GM12801 (cell line): ENCODE data around the gene RNU4-1.

ENCODE experiments used
- CTCF ChIP-seq: IDR thresholded peaks from one replicate; pipeline ENCODE4 v1.5.1; 2011; ENCODE audit warnings: control low read depth; ENCODE audit not compliant: insufficient read length; ENCODE audit errors: extremely low read depth

Gene RNU4-1

GRCh38 chr12:120264086-120264903 is 28.7 kb downstream of the RNU4-1 start:
- TF ChIP-seq CTCF: no peak

DNA sequence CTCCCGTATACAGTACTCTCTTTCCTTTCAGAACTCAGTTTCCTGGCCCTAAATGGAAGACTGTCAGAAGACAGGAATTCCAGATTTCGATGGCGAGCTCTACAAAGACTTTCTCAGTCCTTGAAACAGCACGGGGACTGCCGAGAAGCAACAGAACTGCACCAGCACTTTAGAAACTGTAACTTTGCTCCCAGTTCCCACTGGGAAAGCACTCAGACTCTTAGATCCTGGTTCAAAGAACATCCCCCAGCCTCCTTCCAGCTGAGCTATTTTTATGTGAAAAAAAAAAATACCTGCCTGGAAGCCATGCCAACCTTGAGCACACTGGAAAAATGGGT is 29.3 kb downstream of the RNU4-1 start:
- no peak for TF ChIP-seq CTCF

DNA sequence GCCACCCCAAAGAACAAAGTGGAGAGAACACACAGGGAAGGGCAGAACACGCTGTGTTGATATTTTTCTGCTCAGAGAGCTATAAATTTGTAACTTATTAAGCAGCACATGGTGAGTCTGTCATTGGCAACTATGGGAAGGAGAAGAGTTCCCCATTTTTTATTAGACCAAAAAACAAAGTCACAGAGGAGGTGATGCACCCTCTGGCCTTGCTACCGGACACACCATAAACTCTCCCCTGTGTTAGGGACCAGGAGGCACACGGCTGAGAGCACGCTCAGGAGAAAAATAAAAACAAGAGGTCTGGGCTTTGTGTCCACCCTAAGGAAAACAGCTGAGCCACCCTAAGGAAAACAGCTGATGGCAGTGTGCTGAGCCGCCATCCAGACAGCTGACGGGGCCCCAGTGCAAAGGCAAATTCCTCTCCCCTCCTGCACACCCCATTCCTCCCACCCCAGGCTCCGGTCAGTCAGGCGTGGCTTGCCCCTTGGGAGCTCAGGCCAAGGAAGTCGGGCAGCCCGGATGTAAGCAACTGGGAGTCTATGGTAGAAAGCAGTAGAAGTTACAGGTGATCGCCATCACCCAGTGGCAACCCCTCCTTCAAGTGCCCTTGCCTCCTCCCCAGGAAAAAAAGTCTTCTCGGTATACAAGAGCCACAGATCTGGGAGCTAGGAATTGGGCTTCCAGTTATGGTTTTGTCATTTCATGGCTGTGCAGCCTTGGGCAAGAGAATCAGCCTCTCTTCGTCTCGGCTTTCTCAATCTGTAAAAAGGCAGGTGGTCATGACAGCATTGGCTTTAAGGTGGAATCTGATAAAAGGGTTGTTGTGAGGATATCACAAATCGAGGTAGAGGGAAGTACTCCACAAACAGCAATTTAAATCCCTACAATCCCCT is 29.9 kb downstream of the RNU4-1 start:
- no peak for TF ChIP-seq CTCF

DNA sequence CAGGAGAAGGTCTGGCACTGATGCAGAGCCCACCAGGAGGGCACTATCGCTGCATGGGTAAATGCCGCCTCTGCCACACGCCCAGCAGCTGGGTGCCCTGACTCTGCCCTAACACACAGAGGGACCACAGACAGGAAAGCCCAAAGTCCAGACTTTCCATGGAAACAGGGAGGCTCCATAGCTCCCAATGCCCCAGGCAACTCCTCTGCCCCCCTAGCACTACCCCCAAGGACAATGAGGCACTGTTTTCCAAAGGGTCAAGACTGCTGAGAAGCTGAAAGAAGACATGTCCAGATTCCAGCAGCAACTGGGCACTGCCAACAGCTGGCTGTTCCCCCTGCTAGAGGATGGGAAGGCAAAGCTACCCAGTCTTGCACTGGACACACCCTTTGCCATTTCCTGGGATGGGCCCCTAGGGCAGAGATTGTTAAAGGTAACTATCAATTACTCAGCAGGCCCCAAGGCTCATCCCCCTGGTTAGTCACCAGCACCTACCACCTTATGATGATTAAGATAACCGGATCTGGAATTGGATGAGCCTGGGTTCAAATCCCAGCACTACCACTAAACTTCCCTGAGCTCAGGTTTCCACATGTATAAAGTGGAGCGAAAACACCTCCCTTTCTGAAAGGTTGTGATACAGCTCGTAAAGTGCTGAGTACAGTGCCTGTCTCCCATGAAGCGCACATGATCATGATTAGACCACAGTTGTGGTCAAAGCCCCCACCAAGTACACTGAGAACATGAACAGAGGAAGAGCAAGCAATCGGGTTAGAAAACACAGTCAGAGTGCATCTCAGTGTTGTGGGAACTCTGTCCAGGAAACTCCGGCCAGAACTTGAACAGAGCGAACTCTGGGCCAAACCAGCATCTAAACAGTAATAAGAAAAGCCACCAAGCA is 30.8 kb downstream of the RNU4-1 start:
- TF ChIP-seq CTCF: no peak

- TF ChIP-seq CTCF: no peak
Measured at GRCh38 chr12:120260607-120261006, 32.4 kb downstream of the RNU4-1 start.

DNA sequence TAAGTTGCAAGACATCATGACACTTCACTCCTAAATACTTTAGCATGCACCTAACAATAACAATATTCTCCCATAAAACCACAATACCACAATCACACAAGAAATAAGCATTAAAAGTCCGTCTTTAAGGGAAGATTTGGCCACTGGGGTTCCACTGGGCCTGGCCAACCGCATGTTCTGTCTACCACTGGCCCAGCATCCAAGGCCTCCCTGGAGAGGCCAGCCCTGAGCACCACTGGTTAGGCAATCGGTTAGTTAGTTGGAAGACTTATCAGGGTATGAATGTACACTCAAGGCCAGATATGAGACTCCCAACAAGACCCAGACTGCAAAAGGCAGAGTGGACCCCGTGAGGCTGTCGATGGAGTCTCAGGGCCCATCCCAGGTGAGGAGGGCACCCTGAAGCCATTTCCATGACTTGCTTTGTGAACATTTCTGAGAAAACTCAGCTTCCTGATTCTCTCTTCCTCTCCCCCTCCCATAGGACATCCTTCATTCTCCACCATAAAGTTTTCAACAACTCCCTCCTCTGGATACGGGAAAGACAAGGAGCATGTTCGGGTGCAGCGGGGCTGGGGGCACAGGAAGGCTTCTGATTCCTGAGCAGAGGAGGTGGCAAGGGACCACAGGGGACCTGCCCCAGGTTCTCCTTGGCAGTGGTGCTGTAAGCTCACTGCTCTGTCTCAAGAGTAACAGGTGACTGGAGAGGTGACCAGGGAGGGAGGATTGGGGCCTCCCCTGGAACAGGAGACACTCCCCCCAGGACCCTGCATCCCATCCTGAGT is 33.4 kb downstream of the RNU4-1 start:
- TF ChIP-seq CTCF: no peak
